Measurements from ENCODE around the gene PRKCA.

PRKCA gene

GRCh38 chr17:66661411-66662256 is 359.2 kb downstream of the PRKCA start:
- DNase-seq: no peak
- no peak for TF ChIP-seq GATA1 (IDR thresholded peaks at IDR 0.05; ENCODE audit: low read depth, low read length)
- TF ChIP-seq POLR2A (IDR thresholded peaks at IDR 0.05; ENCODE audit: low read length): no peak

GRCh38 chr17:66662496-66662895 is 360.1 kb downstream of the PRKCA start:
- DNase-seq: no peak
- TF ChIP-seq POLR2A (IDR thresholded peaks at IDR 0.05; ENCODE audit: low read length) (no peak), GATA1 (IDR thresholded peaks at IDR 0.05; ENCODE audit: low read depth, low read length) (no peak)

- TF ChIP-seq GATA1 (IDR thresholded peaks at IDR 0.05; ENCODE audit: low read depth, low read length) (no peak), POLR2A (IDR thresholded peaks at IDR 0.05; ENCODE audit: low read length) (no peak)
- DNase-seq: no peak
Measured at GRCh38 chr17:66663041-66663606, 360.7 kb downstream of the PRKCA start.

- TF ChIP-seq GATA1 (IDR thresholded peaks at IDR 0.05; ENCODE audit: low read depth, low read length) (no peak), POLR2A (IDR thresholded peaks at IDR 0.05; ENCODE audit: low read length) (no peak)
- no peak for DNase-seq
Measured at GRCh38 chr17:66664336-66664735, 361.9 kb downstream of the PRKCA start.

DNA sequence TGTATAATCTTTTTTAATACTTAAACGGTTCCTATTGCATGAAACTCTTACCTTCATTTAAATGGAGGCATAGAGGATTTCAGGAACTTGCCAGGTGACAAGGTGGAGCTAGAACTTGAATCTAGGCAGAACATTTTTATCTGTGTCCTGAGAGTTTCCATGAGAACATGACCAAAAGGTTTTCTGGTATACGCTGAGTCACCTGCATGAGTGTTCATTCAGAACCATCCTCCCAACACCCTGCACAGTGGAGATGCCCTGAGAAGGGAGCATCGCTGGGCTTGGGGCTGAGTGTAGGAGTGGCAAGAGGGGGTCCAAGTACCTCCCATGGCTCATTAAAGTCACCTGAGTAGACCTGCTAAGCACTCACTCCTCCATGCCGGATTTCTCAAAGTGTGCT is 362.8 kb downstream of the PRKCA start:
- TF ChIP-seq POLR2A (IDR thresholded peaks at IDR 0.05; ENCODE audit: low read length) (no peak), GATA1 (IDR thresholded peaks at IDR 0.05; ENCODE audit: low read depth, low read length) (no peak)

GRCh38 chr17:66667090-66667489 is 364.7 kb downstream of the PRKCA start:
- TF ChIP-seq GATA1 (IDR thresholded peaks at IDR 0.05; ENCODE audit: low read depth, low read length) (no peak), POLR2A (IDR thresholded peaks at IDR 0.05; ENCODE audit: low read length) (no peak)
- DNase-seq: no peak

More for the DNA sequence above, 362.8 kb downstream of the PRKCA start:
- no peak for DNase-seq

- DNase-seq: no peak
- no peak for TF ChIP-seq POLR2A (IDR thresholded peaks at IDR 0.05; ENCODE audit: low read length)
- TF ChIP-seq GATA1 (IDR thresholded peaks at IDR 0.05; ENCODE audit: low read depth, low read length): no peak
Measured at GRCh38 chr17:66667491-66668030, 365.1 kb downstream of the PRKCA start.

- TF ChIP-seq POLR2A (IDR thresholded peaks at IDR 0.05; ENCODE audit: low read length) (no peak), GATA1 (IDR thresholded peaks at IDR 0.05; ENCODE audit: low read depth, low read length) (no peak)
- DNase-seq: no peak
Measured at GRCh38 chr17:66670206-66670605, 367.8 kb downstream of the PRKCA start.

DNA sequence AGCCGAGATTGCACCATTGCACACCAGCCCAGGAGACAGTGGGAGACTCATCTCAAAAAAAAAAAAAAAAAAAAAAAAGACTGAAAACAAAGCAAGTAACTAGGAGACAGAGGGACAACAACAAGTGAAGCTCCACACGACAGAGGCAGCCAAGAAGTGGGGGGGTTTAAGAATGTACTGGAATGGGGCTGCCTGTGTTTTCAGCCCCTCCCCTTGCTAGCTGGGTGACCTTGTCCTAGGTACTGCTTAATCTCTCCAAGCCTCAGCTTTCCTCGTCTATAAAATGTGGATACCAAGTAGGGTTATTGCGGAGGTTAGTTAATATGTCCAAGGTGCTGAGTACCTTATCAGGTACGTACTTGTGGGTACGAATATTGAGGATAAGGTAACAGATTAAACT is 368.7 kb downstream of the PRKCA start:
- DNase-seq: no peak
- TF ChIP-seq POLR2A (IDR thresholded peaks at IDR 0.05; ENCODE audit: low read length) (no peak), GATA1 (IDR thresholded peaks at IDR 0.05; ENCODE audit: low read depth, low read length) (no peak)

GRCh38 chr17:66673668-66674276 is 371.4 kb downstream of the PRKCA start:
- TF ChIP-seq POLR2A (IDR thresholded peaks at IDR 0.05; ENCODE audit: low read length): no peak
- no peak for TF ChIP-seq GATA1 (IDR thresholded peaks at IDR 0.05; ENCODE audit: low read depth, low read length)
- peak; percentile 6 to 11 for DNase-seq

DNA sequence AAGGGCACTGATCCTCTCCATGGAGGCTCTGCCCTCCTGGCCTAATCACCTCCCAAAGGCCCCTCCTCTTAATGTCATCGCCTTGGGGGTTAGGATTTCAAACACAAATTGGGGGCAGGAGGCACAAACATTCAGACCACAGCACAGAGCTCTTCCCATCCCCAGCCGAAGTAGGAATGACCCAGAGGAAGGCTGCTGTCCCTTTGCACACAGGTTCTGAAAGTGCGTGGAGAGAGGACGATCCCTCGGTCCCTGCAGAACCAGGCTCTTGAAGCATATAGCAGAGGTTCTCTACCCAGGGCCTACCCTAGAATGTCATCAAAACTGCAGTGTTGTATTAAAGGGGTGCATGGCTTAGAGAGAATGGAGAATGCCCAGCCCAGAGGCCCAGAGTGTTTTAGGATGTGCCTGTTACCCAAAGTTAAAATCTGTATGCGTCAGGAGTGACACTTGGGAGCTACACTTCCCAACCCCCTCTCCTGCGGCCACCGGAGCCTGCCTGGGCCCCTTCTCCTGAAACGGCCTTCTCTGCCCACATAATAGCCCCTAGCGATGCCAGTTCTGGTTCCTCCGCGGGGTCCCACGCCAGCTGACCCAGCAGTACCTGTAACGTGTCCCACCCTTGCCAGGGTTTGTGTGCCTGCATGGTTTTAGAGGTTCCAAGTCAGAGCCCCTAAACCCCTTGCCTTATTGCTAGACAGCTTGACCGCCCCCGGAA is 373.0 kb downstream of the PRKCA start:
- TF ChIP-seq POLR2A (IDR thresholded peaks at IDR 0.05; ENCODE audit: low read length): no peak
- TF ChIP-seq GATA1 (IDR thresholded peaks at IDR 0.05; ENCODE audit: low read depth, low read length): no peak
- no peak for DNase-seq

- DNase-seq: no peak
Measured at GRCh38 chr17:66675991-66676371, 373.6 kb downstream of the PRKCA start.

GRCh38 chr17:66676421-66676820 is 374.0 kb downstream of the PRKCA start:
- TF ChIP-seq GATA1 (IDR thresholded peaks at IDR 0.05; ENCODE audit: low read depth, low read length) (no peak), POLR2A (IDR thresholded peaks at IDR 0.05; ENCODE audit: low read length) (no peak)
- no peak for DNase-seq

More at GRCh38 chr17:66675991-66676371, 373.6 kb downstream of the PRKCA start:
- TF ChIP-seq POLR2A (IDR thresholded peaks at IDR 0.05; ENCODE audit: low read length) (no peak), GATA1 (IDR thresholded peaks at IDR 0.05; ENCODE audit: low read depth, low read length) (no peak)

Data from erythroblast (primary cell).